Endothelial cell of umbilical vein (primary cell): Measurements from ENCODE around the gene PSMC3. TPM values are rescaled to one million over a fixed set of nuclear protein-coding genes. Genes with fewer than 3 reads are reported as not detected.

ENCODE experiments used
- BruUV-seq: library from RNA; stranded (reverse); fragments of 400-500 nt; replicated peaks from 2 replicates; lab custom pipeline; 2021; lab: Mats Ljungman, UMichigan
- CTCF ChIA-PET: fragments of 300-600, 350-600 bp; sonication (Branson Sonifier 250); formaldehyde crosslinking; loops from one replicate; lab custom pipeline; 2021; ENCODE audit warnings: antibody characterized with exemption, inconsistent platforms; lab: Charles Lee
- POLR2A ChIA-PET: fragments of 300-600, 350-600 bp; sonication (Branson Sonifier 250); formaldehyde crosslinking; loops from one replicate; lab custom pipeline; 2021; ENCODE audit warnings: antibody characterized with exemption, inconsistent platforms; lab: Charles Lee
- DNase-seq: peaks from one replicate; pipeline ENCODE4 v3.0.0-alpha.2; 2011; ENCODE audit warnings: low read depth, low spot score
- FAIRE-seq: peaks from 2 replicates; lab custom pipeline; 2011; peaks lifted over from hg19 to GRCh38; lab: Jason Lieb, UNC
- H2AFZ ChIP-seq: 2 replicates; pipeline ENCODE4 v1.6.0; 2012; ENCODE audit warnings: low read depth, low read length, control low read depth, inconsistent platforms
- H3K27ac ChIP-seq: 2 replicates; pipeline ENCODE4 v1.5.1; 2011; ENCODE audit warnings: low read depth, mild to moderate bottlenecking, control low read depth, low read length, moderate library complexity; ENCODE audit not compliant: insufficient read depth
- H3K27me3 ChIP-seq, 2 experiments: 2 replicates each; pipeline versions ENCODE4 v1.6.0 to v1.6.1; 2011; ENCODE audit warnings: low read length in 2 of 2, mixed read lengths in 1 of 2; ENCODE audit not compliant: control insufficient read depth in 2 of 2, insufficient read depth in 2 of 2
- H3K36me3 ChIP-seq, 2 experiments: 2 replicates in 1 of 2; 3 replicates in 1 of 2; pipeline ENCODE4 v1.5.1; 2011; ENCODE audit warnings: low read length in 2 of 2, mild to moderate bottlenecking in 1 of 2, moderate library complexity in 1 of 2; ENCODE audit not compliant: control insufficient read depth in 2 of 2, insufficient read depth in 2 of 2; ENCODE audit errors: extremely low read depth in 1 of 2
- H3K4me1 ChIP-seq: 3 replicates; pipeline ENCODE4 v1.5.1; 2011; ENCODE audit warnings: mild to moderate bottlenecking, low read length; ENCODE audit not compliant: control insufficient read depth, insufficient read depth; ENCODE audit errors: extremely low read depth
- H3K4me2 ChIP-seq: 2 replicates; pipeline ENCODE4 v1.6.1; 2011; ENCODE audit warnings: low read length, control low read depth, mixed read lengths; ENCODE audit not compliant: insufficient read depth
- H3K4me3 ChIP-seq, 3 experiments: fragments of 200-600 bp in 1 of 3; sonication (generic), shearing (Covaris generic) in 1 of 3; replicated peaks in 1 of 3; 2 replicates each; pipeline ENCODE4 v1.5.1; 2011 to 2016; ENCODE audit warnings: control low read depth in 3 of 3, low read length in 3 of 3, mild to moderate bottlenecking in 2 of 3, inconsistent platforms in 1 of 3, low read depth in 1 of 3, moderate library complexity in 1 of 3; ENCODE audit not compliant: insufficient read depth in 1 of 3
- H3K79me2 ChIP-seq: 2 replicates; pipeline ENCODE4 v1.6.0; 2012; ENCODE audit warnings: low read length, inconsistent platforms; ENCODE audit not compliant: control insufficient read depth, insufficient read depth
- H3K9ac ChIP-seq: replicated peaks from 2 replicates; pipeline ENCODE3; 2011; ENCODE audit warnings: low read length, control low read depth; ENCODE audit not compliant: insufficient read depth; ENCODE audit errors: extremely low read depth
- H3K9me1 ChIP-seq: replicated peaks from 3 replicates; pipeline ENCODE4 v1.6.0; 2011; ENCODE audit warnings: mild to moderate bottlenecking, low read length; ENCODE audit not compliant: control insufficient read depth, insufficient read depth; ENCODE audit errors: extremely low read depth
- H3K9me3 ChIP-seq: replicated peaks from 2 replicates; pipeline ENCODE4 v1.5.1; 2012; ENCODE audit warnings: low read length, inconsistent platforms; ENCODE audit not compliant: control insufficient read depth, insufficient read depth
- H4K20me1 ChIP-seq: replicated peaks from 2 replicates; pipeline ENCODE3; 2011; ENCODE audit warnings: mild to moderate bottlenecking, low read length; ENCODE audit not compliant: control insufficient read depth, insufficient read depth; ENCODE audit errors: extremely low read depth
- CTCF ChIP-seq, 2 donors: IDR thresholded peaks; 1 replicate in 1 of 2; 2 replicates in 1 of 2; pipeline ENCODE4 v1.5.1; 2011; ENCODE audit warnings: low read length in 2 of 2, mild to moderate bottlenecking in 2 of 2, moderate library complexity in 2 of 2, control low read depth in 1 of 2, inconsistent platforms in 1 of 2, low read depth in 1 of 2; ENCODE audit not compliant: insufficient read depth in 1 of 2; ENCODE audit errors: extremely low read depth in 1 of 2
- EZH2 ChIP-seq: IDR thresholded peaks from 2 replicates; pipeline ENCODE4 v1.6.1; 2012; ENCODE audit warnings: borderline replicate concordance, low read depth, mild to moderate bottlenecking, moderate library complexity, low read length, inconsistent platforms; ENCODE audit not compliant: severe bottlenecking
- FOS ChIP-seq: IDR thresholded peaks from 2 replicates; pipeline ENCODE4 v1.6.1; 2011; ENCODE audit warnings: mild to moderate bottlenecking, low read length, moderate library complexity, borderline replicate concordance; ENCODE audit not compliant: insufficient read depth
- GATA2 ChIP-seq: IDR thresholded peaks from 2 replicates; pipeline ENCODE4 v1.7.0; 2011; ENCODE audit warnings: low read depth, mild to moderate bottlenecking, moderate library complexity, mixed read lengths, low read length; ENCODE audit not compliant: insufficient read length, insufficient read depth
- JUN ChIP-seq: IDR thresholded peaks from 2 replicates; pipeline ENCODE4 v1.6.1; 2011; ENCODE audit warnings: borderline replicate concordance, low read depth; ENCODE audit not compliant: insufficient read length, insufficient read depth
- MAX ChIP-seq: IDR thresholded peaks from 2 replicates; pipeline ENCODE4 v1.6.1; 2011; ENCODE audit not compliant: insufficient read depth, insufficient read length
- MYC ChIP-seq: IDR thresholded peaks from one replicate; pipeline ENCODE4 v1.6.1; 2011; ENCODE audit warnings: mild to moderate bottlenecking, low read depth, low read length
- POLR2A ChIP-seq: IDR thresholded peaks from 2 replicates; pipeline ENCODE4 v1.6.1; 2012; ENCODE audit warnings: low read depth, mild to moderate bottlenecking, control low read depth, low read length
- POLR2AphosphoS5 ChIP-seq: IDR thresholded peaks from 2 replicates; pipeline ENCODE4 v1.6.1; 2012; ENCODE audit warnings: low read depth, mild to moderate bottlenecking, control low read depth, low read length, moderate library complexity; ENCODE audit not compliant: insufficient read depth
- dilution Hi-C: fragments of 300-500 bp; cut with MboI; formaldehyde crosslinking; loops from one replicate; pipeline ENCODE4 v1.15.0; 2019; ENCODE audit warnings: low sequenced_read_pairs; ENCODE audit not compliant: extremely low pct_ligation_motif_present
- intact Hi-C: fragments of 100-400 bp; cut with micrococcal nuclease; formaldehyde crosslinking; loops from one replicate; pipeline ENCODE4 v1.10.0; 2022
- polyA plus RNA-seq, 4 experiments: library from polyadenylated mRNA; depleted of rRNA in 3 of 4; stranded (reverse) in 3 of 4; unstranded in 1 of 4; fragments of >200 nt; gene quantifications; 2 replicates each; pipeline versions ENCODE4 v1.2.1 to v1.2.3, GENCODE V29; 2011 to 2012; ENCODE audit warnings: missing spikeins in 1 of 4
- total RNA-seq: library from RNA; stranded (reverse); gene quantifications from 2 replicates; pipeline ENCODE4 v1.2.3, GENCODE V29; 2021

Gene PSMC3
- total and polyA plus RNA-seq, 2 donors (not counting 3 experiments of a cell fraction or from before 2014, with no cell fraction given): 179 to 203 TPM

DNA sequence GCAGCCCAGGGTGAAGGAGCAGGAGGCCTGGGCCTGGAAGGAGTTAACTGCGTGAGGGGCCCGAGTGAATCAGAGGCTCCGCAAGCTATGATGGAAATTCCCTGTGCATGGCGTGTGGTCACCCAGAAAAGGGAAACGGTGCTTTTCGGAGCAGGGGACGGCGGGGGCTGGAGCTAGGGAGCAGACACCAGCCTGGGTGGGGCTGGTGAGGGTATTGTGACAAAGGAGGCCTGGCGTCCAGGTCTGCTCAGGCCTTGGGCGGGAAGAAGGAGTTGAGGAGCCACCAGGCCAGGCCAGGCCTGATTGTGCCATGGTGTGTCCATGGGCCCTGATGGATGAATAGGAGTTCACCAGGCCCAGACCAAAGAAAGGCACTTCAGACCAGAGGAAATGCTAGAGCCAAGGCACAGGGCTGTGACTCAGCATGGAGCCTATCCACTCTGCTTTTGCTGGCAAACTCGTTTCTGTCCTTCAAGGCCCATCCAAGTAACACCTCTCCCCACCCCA, 35.1 kb downstream of the PSMC3 start:
- POLR2A ChIA-PET: no interaction called here
- H3K4me2 ChIP-seq: no peak overlapping the region
- BruUV-seq: no TSS peak
- DNase-seq (no peak), FAIRE-seq (no peak)
- H3K27me3 ChIP-seq: no peaks in the 10 kb centered on the region
- no peak overlapping the region for H3K9ac ChIP-seq
- no peaks in the 10 kb centered on the region for H3K9me1 ChIP-seq
- CTCF ChIA-PET: interaction anchor here (1.0 to 5.5 kb wide), 3 partner anchors 18 to 21 kb away, joined by 3 to 76 read pairs (median 3); no protein-coding TSS in a partner anchor
- no peak overlapping the region for H2AFZ ChIP-seq
- no peaks in the 10 kb centered on the region for H3K79me2 ChIP-seq
- no peak overlapping the region for H3K27ac ChIP-seq
- no peaks in the 10 kb centered on the region for H3K9me3 ChIP-seq
- TF ChIP-seq FOS: no peak
- no peak for TF ChIP-seq CTCF (IDR thresholded peaks at IDR 0.05; ENCODE audit: extremely low read depth in 1 of 2, insufficient read depth in 1 of 2, low read depth in 1 of 2, low read length in 2 of 2)
- no peak for TF ChIP-seq GATA2
- no peak for TF ChIP-seq POLR2A
- TF ChIP-seq POLR2AphosphoS5: no peak
- TF ChIP-seq JUN: no peak
- TF ChIP-seq EZH2: no peak
- no peak for TF ChIP-seq MAX
- no peak for TF ChIP-seq MYC
- H4K20me1 ChIP-seq: no peaks in the 10 kb centered on the region
- dilution Hi-C loops (no loop called here), intact Hi-C loops (no loop called here)
- peaks cover 21% of the 10 kb centered on the region for H3K4me1 ChIP-seq
- no peak overlapping the region for H3K4me3 ChIP-seq
- no peaks in the 10 kb centered on the region for H3K36me3 ChIP-seq
